Kidney (tissue), 14 donors: ENCODE data around the gene LENG8. TPM values are rescaled to one million over a fixed set of nuclear protein-coding genes. Genes with fewer than 3 reads are reported as not detected.

ENCODE experiments used
- DNase-seq, 5 donors: peaks; one replicate each; pipeline ENCODE4 v3.0.0-alpha.2; 2013 to 2020
- FAIRE-seq: peaks from 2 replicates; lab custom pipeline; 2012; peaks lifted over from hg19 to GRCh38; lab: Jason Lieb, UNC
- H3K27ac ChIP-seq, 2 donors: one replicate each; pipeline ENCODE4 v1.7.0; 2013; ENCODE audit warnings: low read depth in 2 of 2, low read length in 2 of 2, inconsistent platforms in 1 of 2
- H3K27me3 ChIP-seq: one replicate; pipeline ENCODE4 v1.7.1; 2013; ENCODE audit warnings: low read length, inconsistent platforms; ENCODE audit not compliant: control insufficient read depth, insufficient read depth
- H3K36me3 ChIP-seq, 3 donors: one replicate each; pipeline versions ENCODE4 v1.7.0 to v1.7.1; 2013; ENCODE audit warnings: low read length in 3 of 3, control low read depth in 1 of 3, inconsistent platforms in 1 of 3; ENCODE audit not compliant: insufficient read depth in 3 of 3, control insufficient read depth in 2 of 3
- H3K4me1 ChIP-seq, 3 donors: one replicate each; pipeline versions ENCODE4 v1.7.0 to v1.7.1; 2013; ENCODE audit warnings: low read length in 3 of 3, inconsistent platforms in 1 of 3, low read depth in 1 of 3; ENCODE audit not compliant: control insufficient read depth in 2 of 3, insufficient read depth in 2 of 3
- H3K4me3 ChIP-seq, 3 donors: one replicate each; pipeline versions ENCODE4 v1.7.0 to v1.8.1; 2013; ENCODE audit warnings: low read length in 3 of 3, control low read depth in 1 of 3, inconsistent platforms in 1 of 3
- H3K9ac ChIP-seq, 3 donors: one replicate each; pipeline versions ENCODE4 v1.7.0 to v1.7.1; 2013; ENCODE audit warnings: low read length in 3 of 3, control low read depth in 1 of 3, inconsistent platforms in 1 of 3
- H3K9me3 ChIP-seq, 3 donors: one replicate each; pipeline versions ENCODE4 v1.7.0 to v1.7.1; 2013; ENCODE audit warnings: low read length in 3 of 3, control low read depth in 1 of 3, inconsistent platforms in 1 of 3; ENCODE audit not compliant: control insufficient read depth in 2 of 3, insufficient read depth in 1 of 3
- intact Hi-C: fragments of 100-400 bp; cut with DNase I; formaldehyde crosslinking; loops from one replicate; pipeline ENCODE4 v1.11.1; 2022
- polyA plus RNA-seq: library from polyadenylated mRNA; stranded (reverse); fragments of 350-450 nt; fragmentation: Illumina TruSeq; extraction: RNeasy Lipid Tissue Mini Kit (QIAGEN cat#74804); gene quantifications from one replicate; pipeline ENCODE4 v1.2.3, GENCODE V29; 2014; ENCODE audit warnings: low read depth, low replicate concordance; ENCODE audit not compliant: insufficient read depth
- total RNA-seq: library from RNA; stranded (reverse); fragmentation: NEBNext Ultra II Directional; extraction: Animal tissue kit (Norgen Biotek cat#: 25700); gene quantifications from one replicate; pipeline ENCODE4 v1.2.1, GENCODE V29; 2021
- TF ChIP-seq, protein P1 (sequence below): IDR thresholded peaks from 3 replicates; pipeline ENCODE4 v1.5.1; 2012; ENCODE audit warnings: mild to moderate bottlenecking, moderate library complexity, borderline replicate concordance; ENCODE audit not compliant: insufficient read depth; ENCODE audit errors: extremely low read depth
- donor health status: control.
- donor health status: control.
- donor health status: control.
- donor health status: control.
- donor health status: control.
- donor health status: DM: yes; HTN: yes; CAD: no.
- donor health status: Normal renal cell carcinoma (clear cell type).

LENG8 gene
- total and polyA plus RNA-seq, 2 donors from 2014 or later = 48.6 to 208 TPM

DNA sequence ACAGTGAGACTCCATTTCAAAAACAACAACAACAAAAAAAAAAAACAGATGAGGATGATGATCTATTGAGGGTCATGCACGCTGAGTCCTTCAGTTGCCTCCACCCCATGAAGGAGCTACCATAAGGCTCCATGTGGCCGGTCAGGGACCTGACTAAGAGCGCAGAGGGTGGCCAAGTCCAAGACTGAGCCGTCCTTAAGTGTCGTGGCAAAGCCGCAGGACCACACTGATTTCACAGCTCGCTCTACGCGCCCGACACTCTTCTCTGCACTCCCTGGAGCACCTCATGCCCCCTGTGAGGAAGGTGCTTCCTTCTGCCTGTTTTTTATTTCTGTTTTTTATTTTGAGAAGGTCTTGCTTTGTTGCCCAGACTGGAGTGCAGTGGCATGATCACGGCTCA, 21.4 kb upstream of the LENG8 start:
- Histone ChIP-seq H3K36me3 (no peaks in the 10 kb centered on the region), H3K27ac (no peak overlapping the region), H3K9me3 (no peaks in the 10 kb centered on the region), H3K27me3 (no peaks in the 10 kb centered on the region), H3K4me3 (no peak overlapping the region), H3K4me1 (peaks cover 0 to 3% (median 0%) of the 10 kb centered on the region in 3 donors), H3K9ac (no peak overlapping the region)
- TF ChIP-seq, protein P1, sequence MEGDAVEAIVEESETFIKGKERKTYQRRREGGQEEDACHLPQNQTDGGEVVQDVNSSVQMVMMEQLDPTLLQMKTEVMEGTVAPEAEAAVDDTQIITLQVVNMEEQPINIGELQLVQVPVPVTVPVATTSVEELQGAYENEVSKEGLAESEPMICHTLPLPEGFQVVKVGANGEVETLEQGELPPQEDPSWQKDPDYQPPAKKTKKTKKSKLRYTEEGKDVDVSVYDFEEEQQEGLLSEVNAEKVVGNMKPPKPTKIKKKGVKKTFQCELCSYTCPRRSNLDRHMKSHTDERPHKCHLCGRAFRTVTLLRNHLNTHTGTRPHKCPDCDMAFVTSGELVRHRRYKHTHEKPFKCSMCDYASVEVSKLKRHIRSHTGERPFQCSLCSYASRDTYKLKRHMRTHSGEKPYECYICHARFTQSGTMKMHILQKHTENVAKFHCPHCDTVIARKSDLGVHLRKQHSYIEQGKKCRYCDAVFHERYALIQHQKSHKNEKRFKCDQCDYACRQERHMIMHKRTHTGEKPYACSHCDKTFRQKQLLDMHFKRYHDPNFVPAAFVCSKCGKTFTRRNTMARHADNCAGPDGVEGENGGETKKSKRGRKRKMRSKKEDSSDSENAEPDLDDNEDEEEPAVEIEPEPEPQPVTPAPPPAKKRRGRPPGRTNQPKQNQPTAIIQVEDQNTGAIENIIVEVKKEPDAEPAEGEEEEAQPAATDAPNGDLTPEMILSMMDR = no peak
- intact Hi-C loops = no loop called here
- DNase-seq (no peak), FAIRE-seq (no peak)

DNA sequence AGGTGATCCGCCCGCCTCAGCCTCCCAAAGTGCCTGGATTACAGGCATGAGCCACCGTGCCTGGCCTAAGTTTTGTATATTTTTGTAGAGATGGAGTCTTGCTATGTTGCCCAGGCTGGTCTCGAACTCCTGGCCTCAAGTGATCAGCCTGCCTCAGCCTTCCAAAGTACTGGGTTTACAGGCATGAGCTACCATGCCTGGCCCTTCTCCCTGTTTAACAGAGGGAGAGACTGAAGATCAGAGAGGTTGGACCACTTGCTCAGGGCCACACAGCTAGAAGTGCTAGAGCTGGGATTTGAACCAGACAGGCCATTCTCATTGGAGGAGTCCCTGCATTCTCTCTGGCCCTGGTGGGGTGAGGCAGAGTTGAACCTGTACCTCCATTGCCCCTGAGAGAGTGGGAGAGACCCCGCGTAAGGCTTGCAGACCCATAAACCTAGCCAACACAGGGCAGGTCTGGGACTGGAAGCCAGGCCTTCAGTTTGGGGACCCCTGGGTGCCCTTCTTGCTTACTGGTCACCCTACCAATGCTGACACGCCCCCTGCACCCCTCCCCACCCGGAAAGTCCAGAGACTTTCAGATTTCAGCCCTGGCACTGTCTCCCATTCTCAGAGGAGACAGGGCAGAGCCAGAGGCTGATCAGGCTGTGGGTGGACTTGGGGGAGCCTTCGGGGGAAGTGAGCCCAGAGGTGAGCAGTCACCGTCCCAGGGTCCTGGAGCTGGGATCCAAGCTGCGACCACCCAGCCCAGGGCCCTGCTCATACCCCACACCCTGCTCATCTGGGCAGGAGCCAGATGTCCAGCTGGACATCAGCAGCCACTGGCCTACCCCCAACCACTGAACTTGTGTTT, 20.4 kb upstream of the LENG8 start:
- DNase-seq = peak in 1 of 5 donors; percentile 52
- no peak overlapping the region for H3K27ac ChIP-seq
- H3K9ac ChIP-seq = no peak overlapping the region
- no peaks in the 10 kb centered on the region for H3K36me3 ChIP-seq
- no peaks in the 10 kb centered on the region for H3K27me3 ChIP-seq
- H3K4me1 ChIP-seq = peaks cover 0 to 3% (median 0%) of the 10 kb centered on the region in 3 donors
- TF ChIP-seq, protein P1 = no peak
- no peak for FAIRE-seq
- H3K4me3 ChIP-seq = no peak overlapping the region
- intact Hi-C loops = no loop called here
- H3K9me3 ChIP-seq = no peaks in the 10 kb centered on the region

- intact Hi-C loops = no loop called here
- Histone ChIP-seq H3K9me3 (no peaks in the 10 kb centered on the region), H3K9ac (no peak overlapping the region), H3K4me3 (no peak overlapping the region), H3K27ac (no peak overlapping the region), H3K36me3 (no peaks in the 10 kb centered on the region), H3K27me3 (no peaks in the 10 kb centered on the region), H3K4me1 (peaks cover 0 to 3% (median 0%) of the 10 kb centered on the region in 3 donors)
- TF ChIP-seq, protein P1 = no peak
- DNase-seq (no peak), FAIRE-seq (no peak)
Measured at GRCh38 chr19:54429176-54429495, 19.9 kb upstream of the LENG8 start.
